WTC11 (cell line): Measurements from ENCODE around the gene C10orf120. TPM values are rescaled to one million over a fixed set of nuclear protein-coding genes. Genes with fewer than 3 reads are reported as not detected.

Experiments
- ATAC-seq: fragments of 200-7000 bp; cut with Tn5 transposase; 2 replicates; pipeline ENCODE4 v1.10.0; 2021; ENCODE audit warnings: mild to moderate bottlenecking, moderate library complexity
- CTCF ChIA-PET: fragments of 300-600 bp; sonication (Branson Sonifier 250); formaldehyde crosslinking; loops from one replicate; lab custom pipeline; 2021; ENCODE audit warnings: antibody characterized with exemption; lab: Charles Lee
- POLR2A ChIA-PET: fragments of 350-600 bp; sonication (Branson Sonifier 250); formaldehyde crosslinking; loops from one replicate; lab custom pipeline; 2021; ENCODE audit warnings: antibody characterized with exemption; lab: Charles Lee
- DNase-seq: peaks from one replicate; pipeline ENCODE4 v3.0.0; 2021; ENCODE audit warnings: low spot score
- H3K27ac Mint-ChIP-seq: 2 replicates; pipeline ENCODE4 v1.8.0; 2021; ENCODE audit warnings: mixed read lengths
- H3K27me3 Mint-ChIP-seq: 2 replicates; pipeline ENCODE4 v1.8.0; 2021; ENCODE audit warnings: low read depth, mild to moderate bottlenecking, moderate library complexity, mixed read lengths
- H3K36me3 Mint-ChIP-seq: 2 replicates; pipeline ENCODE4 v1.8.0; 2021; ENCODE audit warnings: mixed read lengths
- H3K4me1 Mint-ChIP-seq: 2 replicates; pipeline ENCODE4 v1.8.0; 2022; ENCODE audit warnings: mixed read lengths
- H3K4me3 Mint-ChIP-seq: 2 replicates; pipeline ENCODE4 v1.8.0; 2021; ENCODE audit warnings: mild to moderate bottlenecking, moderate library complexity, mixed read lengths
- H3K9me3 Mint-ChIP-seq: 2 replicates; pipeline ENCODE4 v1.8.0; 2021; ENCODE audit warnings: mixed read lengths
- ARID4B ChIP-seq: sonication (generic); formaldehyde crosslinking; IDR thresholded peaks from 2 replicates; pipeline ENCODE4 v1.8.0; 2023; ENCODE audit warnings: missing genetic modification reagents, mild to moderate bottlenecking, borderline replicate concordance
- ATF2 ChIP-seq: sonication (generic); formaldehyde crosslinking; IDR thresholded peaks from 2 replicates; pipeline ENCODE4 v1.8.1; 2022; ENCODE audit warnings: low read depth, missing genetic modification reagents, borderline replicate concordance
- ATF3 ChIP-seq: sonication (generic); formaldehyde crosslinking; conservative IDR thresholded peaks from 2 replicates; pipeline ENCODE4 v1.8.1; 2022; ENCODE audit warnings: mild to moderate bottlenecking, missing genetic modification reagents
- ATF6 ChIP-seq: sonication (generic); formaldehyde crosslinking; IDR thresholded peaks from 2 replicates; pipeline ENCODE4 v1.8.1; 2023; ENCODE audit warnings: mild to moderate bottlenecking, missing genetic modification reagents
- ETV6 ChIP-seq: sonication (generic); formaldehyde crosslinking; IDR thresholded peaks from 2 replicates; pipeline ENCODE4 v1.8.1; 2022; ENCODE audit warnings: mild to moderate bottlenecking, missing genetic modification reagents
- MXD4 ChIP-seq: fragments of 250-450 bp; sonication (Bioruptor Pico); IDR thresholded peaks from 2 replicates; pipeline ENCODE4 v1.8.0; 2021; ENCODE audit warnings: mild to moderate bottlenecking, moderate library complexity, borderline replicate concordance
- NFATC4 ChIP-seq: fragments of 250-450 bp; sonication (Bioruptor Pico); IDR thresholded peaks from 2 replicates; pipeline ENCODE4 v1.9.0; 2021; ENCODE audit warnings: mild to moderate bottlenecking
- NR3C1 ChIP-seq: sonication (generic); formaldehyde crosslinking; conservative IDR thresholded peaks from 2 replicates; pipeline ENCODE4 v1.8.1; 2023; ENCODE audit warnings: low read depth, mild to moderate bottlenecking, missing genetic modification reagents
- PRDM15 ChIP-seq: sonication (generic); formaldehyde crosslinking; IDR thresholded peaks from 2 replicates; pipeline ENCODE4 v1.8.0; 2022; ENCODE audit warnings: missing genetic modification reagents
- PREB ChIP-seq: sonication (generic); formaldehyde crosslinking; IDR thresholded peaks from 2 replicates; pipeline ENCODE4 v1.8.1; 2022; ENCODE audit warnings: mild to moderate bottlenecking, missing genetic modification reagents, moderate library complexity, borderline replicate concordance
- SMAD3 ChIP-seq: sonication (generic); formaldehyde crosslinking; IDR thresholded peaks from 2 replicates; pipeline ENCODE4 v1.8.0; 2022; ENCODE audit warnings: missing genetic modification reagents, mild to moderate bottlenecking, borderline replicate concordance
- SP1 ChIP-seq: sonication (generic); formaldehyde crosslinking; conservative IDR thresholded peaks from 2 replicates; pipeline ENCODE4 v1.8.1; 2022; ENCODE audit warnings: missing genetic modification reagents
- TEAD1 ChIP-seq: sonication (generic); formaldehyde crosslinking; IDR thresholded peaks from 2 replicates; pipeline ENCODE4 v1.8.0; 2022; ENCODE audit warnings: mild to moderate bottlenecking, missing genetic modification reagents
- TP53 ChIP-seq: sonication (generic); formaldehyde crosslinking; IDR thresholded peaks from 2 replicates; pipeline ENCODE4 v1.8.1; 2023; ENCODE audit warnings: mild to moderate bottlenecking, missing genetic modification reagents
- ZBTB21 ChIP-seq: sonication (generic); formaldehyde crosslinking; IDR thresholded peaks from 2 replicates; pipeline ENCODE4 v1.8.1; 2023; ENCODE audit warnings: mild to moderate bottlenecking, missing genetic modification reagents, borderline replicate concordance
- ZBTB43 ChIP-seq: sonication (generic); formaldehyde crosslinking; IDR thresholded peaks from 2 replicates; pipeline ENCODE4 v1.8.1; 2023; ENCODE audit warnings: mild to moderate bottlenecking, missing genetic modification reagents
- ZNF263 ChIP-seq: sonication (generic); formaldehyde crosslinking; IDR thresholded peaks from 2 replicates; pipeline ENCODE4 v1.8.1; 2022; ENCODE audit warnings: low read depth, mild to moderate bottlenecking, moderate library complexity, missing genetic modification reagents
- ZNF317 ChIP-seq: sonication (generic); formaldehyde crosslinking; IDR thresholded peaks from 2 replicates; pipeline ENCODE4 v1.8.1; 2023; ENCODE audit warnings: low read depth, mild to moderate bottlenecking, moderate library complexity, missing genetic modification reagents, borderline replicate concordance
- total RNA-seq: library from RNA; stranded (reverse); gene quantifications from 3 replicates; pipeline ENCODE4 v1.2.3, GENCODE V29; 2021

C10orf120 gene
- total RNA-seq, 1 experiment from 2014 or later = not detected

GRCh38 chr10:122688293-122688989 is 11.2 kb downstream of the C10orf120 start:
- Mint-ChIP-seq H3K27me3 (peaks cover 21% of the 10 kb centered on the region), H3K4me3 (no peak overlapping the region), H3K4me1 (peaks cover 8% of the 10 kb centered on the region)
- no peak for DNase-seq
- TF ChIP-seq ATF6 (no peak), NFATC4 (CRISPR knock-in tag) (no peak), ZBTB21 (CRISPR knock-in tag) (no peak), PREB (CRISPR knock-in tag) (no peak), ZNF317 (CRISPR knock-in tag) (no peak), SP1 (CRISPR knock-in tag) (no peak), TEAD1 (CRISPR knock-in tag) (no peak), ZBTB43 (CRISPR knock-in tag) (no peak), SMAD3 (CRISPR knock-in tag) (no peak), TP53 (CRISPR knock-in tag) (no peak), ATF3 (CRISPR knock-in tag) (no peak), ZNF263 (CRISPR knock-in tag) (no peak), ARID4B (no peak), ETV6 (CRISPR knock-in tag) (no peak), MXD4 (CRISPR knock-in tag) (no peak), NR3C1 (CRISPR knock-in tag) (no peak), ATF2 (CRISPR knock-in tag) (no peak), PRDM15 (CRISPR knock-in tag) (no peak)
- TF ChIP-seq, all 79 proteins: peak for 0
- Mint-ChIP-seq H3K9me3 (peaks cover 29% of the 10 kb centered on the region), H3K36me3 (peaks cover 6% of the 10 kb centered on the region; the same call in 1 of the 2 replicates), H3K27ac (0 out of 2 replicates have a peak overlapping the region, but pooled peaks have one; percentile 10)
- ChIA-PET POLR2A (no interaction called here), CTCF (interaction anchor here (0.5 to 2.8 kb wide), 5 partner anchors 15 to 194 kb away, joined by 3 to 23 read pairs (median 4); no protein-coding TSS in a partner anchor)
- peak; percentile 69 for ATAC-seq
